COLO668 (cell line): ENCODE results near the gene ADARB2.

Experiments
- DNase-seq: peaks from one replicate; lab custom pipeline; 2025; ENCODE audit not compliant: unreplicated experiment; lab: John Stamatoyannopoulos, UW

The ADARB2 gene

GRCh38 chr10:1598393-1599153 lies 138.8 kb downstream of the ADARB2 start:
- peak; percentile 77 for DNase-seq

- DNase-seq, result no peak
Observed at GRCh38 chr10:1597370-1598146, 139.8 kb downstream of the ADARB2 start.

GRCh38 chr10:1596482-1597099 lies 140.7 kb downstream of the ADARB2 start:
- DNase-seq, result no peak

GRCh38 chr10:1595726-1596125 lies 141.6 kb downstream of the ADARB2 start:
- no peak for DNase-seq

- no peak for DNase-seq
Observed at GRCh38 chr10:1595242-1595600, 142.1 kb downstream of the ADARB2 start.

GRCh38 chr10:1594372-1595241 lies 142.7 kb downstream of the ADARB2 start:
- DNase-seq, result peak; percentile 80

- no peak for DNase-seq
Observed at GRCh38 chr10:1591742-1592141, 145.6 kb downstream of the ADARB2 start.

- DNase-seq, result no peak
Observed at GRCh38 chr10:1591045-1591444, 146.3 kb downstream of the ADARB2 start.

- DNase-seq, result no peak
Observed at GRCh38 chr10:1589257-1589656, 148.1 kb downstream of the ADARB2 start.

- no peak for DNase-seq
Observed at GRCh38 chr10:1582739-1583138, 154.6 kb downstream of the ADARB2 start.

GRCh38 chr10:1581189-1581588 lies 156.1 kb downstream of the ADARB2 start:
- no peak for DNase-seq

- DNase-seq, result no peak
Observed at GRCh38 chr10:1579671-1580070, 157.7 kb downstream of the ADARB2 start.

GRCh38 chr10:1579141-1579491 lies 158.2 kb downstream of the ADARB2 start:
- DNase-seq, result no peak

GRCh38 chr10:1578392-1579140 lies 158.8 kb downstream of the ADARB2 start:
- no peak for DNase-seq

GRCh38 chr10:1577945-1578344 lies 159.4 kb downstream of the ADARB2 start:
- no peak for DNase-seq

GRCh38 chr10:1577373-1577770 lies 160.0 kb downstream of the ADARB2 start:
- no peak for DNase-seq

- DNase-seq, result no peak
Observed at GRCh38 chr10:1576467-1577372, 160.6 kb downstream of the ADARB2 start.

- DNase-seq, result no peak
Observed at GRCh38 chr10:1575481-1576244, 161.7 kb downstream of the ADARB2 start.

GRCh38 chr10:1574719-1575118 lies 162.6 kb downstream of the ADARB2 start:
- DNase-seq, result no peak
